H4 (cell line): ENCODE results near the gene TRIM24. TPM values are rescaled to one million over a fixed set of nuclear protein-coding genes. Genes with fewer than 3 reads are reported as not detected.
"Not testable (repeated sequence)": the region's sequence is repeated elsewhere in the genome, so short reads cannot be mapped to it uniquely, and the experiment has no call there.

Source experiments
- DNase-seq: peaks from one replicate; pipeline ENCODE4 v3.0.0-alpha.2; 2015; ENCODE audit warnings: low spot score
- total RNA-seq: library from RNA; depleted of rRNA; stranded (reverse); fragments of >200 nt; shearing (Covaris generic); gene quantifications from 2 replicates; pipeline ENCODE4 v1.2.3, GENCODE V29; 2014

Gene TRIM24
- total RNA-seq, 1 experiment from 2014 or later, result 20.6 TPM

DNA sequence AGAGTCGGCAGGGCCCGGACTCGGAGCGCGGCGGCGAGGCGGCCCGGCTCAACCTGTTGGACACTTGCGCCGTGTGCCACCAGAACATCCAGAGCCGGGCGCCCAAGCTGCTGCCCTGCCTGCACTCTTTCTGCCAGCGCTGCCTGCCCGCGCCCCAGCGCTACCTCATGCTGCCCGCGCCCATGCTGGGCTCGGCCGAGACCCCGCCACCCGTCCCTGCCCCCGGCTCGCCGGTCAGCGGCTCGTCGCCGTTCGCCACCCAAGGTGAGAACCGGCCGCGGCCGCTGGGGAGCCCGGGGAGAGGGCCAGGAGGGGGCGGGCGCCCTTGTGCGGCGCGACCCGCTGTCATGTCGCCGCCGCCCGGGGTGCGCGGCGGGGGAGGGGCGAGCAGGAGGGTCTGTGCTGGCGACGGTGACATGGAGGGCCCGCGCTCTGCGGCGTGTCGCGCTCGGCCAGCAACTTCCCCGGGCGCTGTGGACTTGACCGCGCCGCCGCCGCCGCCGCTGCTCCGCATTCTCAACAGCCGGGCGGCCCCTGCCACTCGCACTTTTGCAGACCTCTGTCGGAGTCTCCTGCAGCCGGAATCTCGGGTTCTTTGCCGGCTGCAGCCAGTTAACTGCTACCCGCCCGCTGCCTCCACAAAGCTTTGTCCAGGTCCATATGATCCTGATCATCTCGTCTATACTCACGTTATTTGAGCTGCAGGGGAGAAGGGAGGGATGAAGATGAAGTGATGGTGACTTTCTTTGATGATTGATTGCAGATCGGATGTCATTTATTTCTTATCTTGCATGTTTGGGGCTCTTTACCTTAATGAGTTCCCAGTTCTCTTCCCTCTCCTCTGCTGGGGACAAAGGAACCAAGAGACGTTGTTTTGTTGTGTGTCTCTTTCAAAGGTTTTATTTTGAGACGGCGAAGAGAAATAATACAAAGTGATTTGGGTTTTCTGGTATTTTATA, 869 bp downstream of the TRIM24 start:
- peak; percentile 21 for DNase-seq

DNA sequence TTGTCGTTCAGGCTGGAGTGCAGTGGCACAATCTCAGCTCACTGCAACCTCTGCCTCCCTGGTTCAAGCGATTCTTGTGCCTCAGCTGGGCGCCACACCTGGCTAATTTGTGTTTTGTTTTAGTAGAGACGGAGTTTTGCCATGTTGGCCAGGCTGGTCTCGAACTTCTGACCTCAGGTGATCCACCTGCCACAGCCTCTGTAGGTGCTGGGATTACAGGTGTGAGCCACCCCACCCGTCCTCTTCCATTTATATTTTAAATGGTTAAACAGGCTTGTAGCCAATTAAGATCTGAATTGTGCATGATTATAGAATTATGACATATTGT, 3.2 kb downstream of the TRIM24 start:
- DNase-seq, result not testable (repeated sequence)

DNA sequence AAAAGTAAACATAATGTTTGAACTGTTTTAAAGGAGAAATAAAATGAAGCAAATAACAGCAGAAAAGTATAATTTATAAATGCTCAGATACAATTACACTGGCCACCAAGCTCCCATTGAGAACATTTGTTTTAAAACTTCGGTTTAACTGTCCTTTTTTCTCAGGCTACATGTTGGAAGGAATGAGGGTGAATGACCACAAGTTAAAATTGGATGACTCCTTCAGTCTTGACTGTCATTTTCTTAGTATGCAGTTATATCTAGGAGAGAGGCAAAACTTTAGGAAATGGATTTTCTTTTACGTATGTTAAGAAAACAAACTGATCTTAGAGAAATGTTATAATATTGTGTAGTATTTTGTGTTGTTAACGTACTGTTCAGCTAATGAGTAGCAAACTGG, 5.0 kb downstream of the TRIM24 start:
- no peak for DNase-seq

DNA sequence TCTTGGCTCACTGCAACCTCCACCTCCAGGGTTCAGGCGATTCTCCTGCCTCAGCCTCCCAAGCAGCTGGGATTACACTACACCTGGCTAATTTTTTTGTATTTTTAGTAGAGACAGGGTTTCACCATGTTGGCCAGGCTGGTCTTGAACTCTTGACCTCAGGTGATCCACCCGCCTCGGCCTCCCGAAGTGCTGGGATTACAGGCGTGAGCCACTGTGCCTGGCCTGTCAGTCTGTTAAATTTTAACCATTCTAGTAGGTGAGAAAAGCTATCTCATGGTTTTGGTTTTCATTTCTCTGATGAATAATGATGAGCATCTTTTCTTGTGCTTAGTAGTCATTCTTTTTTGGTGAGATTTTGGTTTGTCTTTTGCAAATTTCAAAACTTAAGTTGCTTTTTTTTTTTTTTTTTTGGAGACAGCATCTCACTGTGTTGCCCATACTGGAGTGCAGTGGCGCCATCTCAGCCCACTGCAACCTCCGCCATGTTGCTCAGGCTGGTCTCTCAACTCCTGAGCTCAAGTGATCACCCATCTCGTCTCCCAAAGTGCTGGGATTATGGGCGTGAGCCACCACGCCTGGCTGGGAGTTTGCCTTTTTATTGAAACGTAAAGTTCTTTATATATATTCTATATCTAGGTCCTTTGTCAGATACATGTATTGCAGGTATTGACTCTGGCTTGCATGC, 6.2 kb downstream of the TRIM24 start:
- not testable (repeated sequence) for DNase-seq

DNA sequence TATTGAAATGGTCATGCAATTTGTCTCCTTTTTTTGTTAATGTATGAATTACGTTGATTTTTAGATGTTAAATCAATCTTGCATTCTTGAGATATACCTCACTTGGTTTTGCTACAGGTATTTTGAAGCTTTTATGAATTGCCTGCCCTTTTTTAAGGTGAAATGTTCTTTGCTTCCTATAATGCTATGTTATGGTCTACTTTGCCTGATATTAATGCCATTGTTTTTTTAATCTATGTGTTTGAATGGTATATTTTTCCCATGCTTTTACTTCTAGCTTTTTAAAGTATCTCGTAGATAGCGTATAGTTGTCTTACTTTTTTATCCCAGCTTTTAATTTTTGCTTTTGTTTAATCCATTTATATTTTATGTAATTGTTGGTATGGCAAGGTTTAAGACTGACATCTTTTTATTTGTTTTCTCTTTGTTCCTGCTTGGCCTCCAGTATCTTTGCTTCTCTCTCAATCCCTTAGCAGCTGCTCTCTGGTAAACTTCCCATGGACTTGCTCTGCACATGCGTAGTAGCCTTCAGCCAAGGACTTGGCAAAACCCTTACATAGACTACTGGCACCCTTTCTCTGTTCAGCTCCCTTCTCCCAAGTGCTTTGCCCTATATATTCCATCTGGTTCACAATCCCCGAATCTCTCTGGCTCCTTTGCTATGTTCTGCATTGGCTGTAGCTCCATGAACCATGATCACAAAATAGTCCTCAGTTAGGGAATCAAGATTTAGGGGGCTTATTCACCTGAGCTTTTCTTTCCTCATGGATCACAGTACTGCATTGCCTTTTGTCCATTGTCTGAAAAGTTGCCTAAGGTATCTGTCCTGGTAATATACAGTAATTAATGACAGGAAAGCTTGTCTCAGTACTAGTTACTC, 8.4 kb downstream of the TRIM24 start:
- no peak for DNase-seq

DNA sequence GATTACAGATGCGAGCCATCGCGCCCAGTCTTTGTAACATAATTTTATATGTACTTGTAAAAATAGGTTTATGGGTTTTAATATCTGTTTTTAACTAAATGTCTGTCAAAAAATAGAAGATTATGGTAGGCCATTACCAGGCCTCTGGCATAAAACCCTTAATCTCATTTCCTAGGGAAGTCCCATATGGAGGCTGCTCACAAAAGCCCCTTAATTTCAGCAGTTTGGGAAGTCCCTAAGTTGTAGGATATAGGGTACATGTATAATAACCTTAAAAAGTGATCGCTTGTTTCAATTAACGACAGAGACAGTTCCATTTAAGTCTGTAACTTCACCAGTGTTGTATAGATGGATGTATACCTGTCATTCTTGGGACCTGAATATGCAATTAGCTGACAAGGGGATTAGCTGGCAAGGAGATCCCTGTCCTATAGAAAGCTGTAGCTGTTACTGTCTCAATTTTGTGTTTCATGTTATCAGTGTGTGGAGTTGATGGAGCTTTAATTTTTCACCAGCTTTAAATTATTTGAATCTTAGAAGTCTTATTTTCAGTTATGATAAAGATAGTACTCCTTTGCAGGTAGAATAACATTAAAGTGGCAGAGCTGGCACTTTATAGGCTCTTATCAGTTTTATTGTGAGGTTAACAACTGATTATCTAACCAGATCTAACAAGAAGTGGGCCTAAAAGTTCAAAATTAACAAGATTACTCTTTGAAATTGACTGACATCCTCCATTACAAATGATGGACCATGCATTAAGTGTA, 10.5 kb downstream of the TRIM24 start:
- DNase-seq, result no peak

DNA sequence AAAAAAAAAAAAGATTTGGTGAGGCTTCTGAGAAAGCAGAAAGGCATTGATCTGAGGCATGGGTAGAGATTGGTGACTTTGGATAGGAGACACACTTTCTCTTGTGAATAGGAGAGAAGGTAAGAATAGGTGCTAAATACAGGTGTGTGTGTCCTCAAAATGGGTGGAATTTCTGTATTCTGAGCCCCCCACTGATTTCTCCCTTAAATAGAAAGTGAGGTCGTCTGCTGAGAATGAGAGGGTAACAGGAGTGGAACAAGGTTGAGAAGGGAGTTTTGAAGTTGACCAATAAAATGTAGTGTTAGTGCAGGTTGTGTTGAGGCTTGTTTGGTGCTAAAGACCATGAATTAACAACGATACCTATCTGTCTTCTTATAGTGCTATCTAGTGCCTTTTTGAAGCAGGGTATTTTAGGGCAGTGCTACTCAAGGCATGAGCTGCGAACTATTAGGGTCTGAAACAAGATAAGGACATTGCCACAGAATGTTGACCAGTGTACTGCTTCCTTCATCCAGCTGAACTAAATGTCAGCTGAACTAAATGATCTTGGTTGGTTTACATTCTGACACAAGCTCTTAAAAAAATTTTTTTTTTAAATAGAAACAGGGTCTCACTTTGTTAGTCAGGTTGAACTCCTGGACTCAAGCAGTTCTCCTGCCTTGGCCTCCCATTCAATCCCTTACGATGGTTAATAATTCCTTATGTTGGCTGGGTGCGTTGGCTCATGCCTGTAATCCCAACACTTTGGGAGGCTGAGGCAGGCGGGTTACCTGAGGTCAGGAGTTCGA, 12.4 kb downstream of the TRIM24 start:
- no peak for DNase-seq

DNA sequence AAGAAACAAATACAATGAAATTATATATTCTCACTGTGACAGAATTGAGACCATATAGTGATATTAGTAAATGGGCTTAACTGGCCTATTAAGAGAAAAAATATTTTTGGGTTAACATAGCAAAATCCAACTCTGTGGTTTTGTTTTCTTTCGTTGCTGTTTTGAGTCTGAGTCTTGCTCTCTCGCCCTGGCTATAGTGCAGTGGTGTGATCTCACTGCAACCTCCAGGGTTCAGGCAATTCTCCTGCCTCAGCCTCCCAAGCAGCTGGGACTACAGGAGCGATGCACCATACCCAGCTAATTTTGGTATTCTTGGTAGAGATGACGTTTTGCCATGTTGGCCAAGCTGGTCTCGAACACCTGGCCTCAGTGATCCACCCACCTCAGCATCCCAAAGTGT, 15.3 kb downstream of the TRIM24 start:
- no peak for DNase-seq

DNA sequence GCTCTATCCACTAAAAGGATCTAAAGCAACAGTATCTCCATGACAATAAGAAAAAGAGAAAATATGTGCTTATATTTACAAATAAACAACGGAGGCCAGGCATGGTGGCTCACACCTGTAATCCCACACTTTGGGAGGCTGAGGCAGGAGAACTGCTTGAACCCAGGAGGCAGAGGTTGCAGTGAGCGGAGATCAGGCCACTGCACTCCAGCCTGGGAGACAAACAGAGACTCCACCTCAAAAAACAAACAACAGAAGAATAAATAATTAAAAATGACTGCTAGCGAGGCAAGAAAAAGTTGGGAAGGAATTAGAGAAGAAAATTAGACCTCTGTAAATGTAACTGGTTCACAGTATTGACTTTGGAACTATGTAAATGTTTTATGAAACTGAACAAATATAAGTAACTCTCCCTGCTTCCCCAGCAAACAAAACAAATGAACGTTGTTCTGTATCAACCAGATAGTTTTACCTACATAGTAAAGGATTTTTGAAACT, 17.1 kb downstream of the TRIM24 start:
- no peak for DNase-seq

DNA sequence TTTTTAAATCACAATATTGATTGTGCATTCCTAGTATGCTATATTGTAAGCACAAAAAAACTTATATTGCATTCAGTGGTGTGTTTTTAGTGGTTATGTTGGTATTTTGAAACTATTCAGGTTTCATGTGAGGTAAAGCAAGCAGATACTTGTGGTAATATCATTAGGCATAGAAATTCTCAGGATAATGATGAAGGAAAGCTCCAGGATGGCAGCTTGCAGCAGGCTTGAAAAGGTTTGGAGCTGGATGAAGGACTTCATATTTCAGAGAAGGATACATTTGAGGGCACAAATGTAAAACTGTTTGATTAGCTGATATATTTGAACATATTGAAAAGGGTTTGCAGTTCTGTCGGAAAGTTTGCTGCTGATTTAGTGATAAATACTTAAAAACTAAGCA, 17.5 kb downstream of the TRIM24 start:
- no peak for DNase-seq

DNA sequence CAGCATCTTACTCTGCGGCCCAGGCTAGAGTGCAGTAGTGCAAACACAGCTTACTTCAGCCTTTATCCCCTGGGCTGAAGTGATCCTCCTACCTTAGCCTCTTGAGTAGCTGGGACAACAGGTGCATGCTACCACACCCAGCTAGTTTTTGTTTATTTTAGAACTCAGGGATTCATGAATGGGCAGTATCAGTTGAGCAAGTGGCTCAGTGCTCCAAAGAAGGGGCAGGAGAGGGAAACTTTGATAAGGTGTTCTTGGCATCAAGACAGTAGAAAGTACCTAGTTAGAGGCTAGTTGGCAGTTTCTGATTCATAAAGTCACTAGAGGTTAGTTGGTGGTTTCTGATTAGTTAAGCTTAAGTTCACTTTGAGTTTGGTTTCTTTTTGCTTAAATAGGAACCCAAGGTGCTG, 18.4 kb downstream of the TRIM24 start:
- no peak for DNase-seq

DNA sequence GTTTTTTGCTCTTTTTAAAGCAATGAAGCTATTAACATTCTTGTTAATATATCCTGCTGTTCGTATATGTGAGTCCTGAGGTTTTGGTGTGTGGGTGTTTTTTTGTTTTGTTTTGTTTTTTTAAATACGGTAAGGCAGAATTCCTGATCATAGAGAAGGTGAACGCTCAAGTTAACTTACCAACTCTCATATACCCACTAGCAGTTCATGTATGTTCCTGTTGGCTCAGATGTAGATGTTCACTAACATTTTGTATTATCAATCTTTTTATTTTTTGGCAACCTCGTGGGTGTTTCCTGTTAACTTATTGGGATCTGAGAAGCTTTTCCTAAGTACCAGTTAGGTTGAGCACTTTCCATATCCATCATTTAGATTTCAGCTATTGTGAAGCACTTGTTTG, 20.5 kb downstream of the TRIM24 start:
- no peak for DNase-seq

DNA sequence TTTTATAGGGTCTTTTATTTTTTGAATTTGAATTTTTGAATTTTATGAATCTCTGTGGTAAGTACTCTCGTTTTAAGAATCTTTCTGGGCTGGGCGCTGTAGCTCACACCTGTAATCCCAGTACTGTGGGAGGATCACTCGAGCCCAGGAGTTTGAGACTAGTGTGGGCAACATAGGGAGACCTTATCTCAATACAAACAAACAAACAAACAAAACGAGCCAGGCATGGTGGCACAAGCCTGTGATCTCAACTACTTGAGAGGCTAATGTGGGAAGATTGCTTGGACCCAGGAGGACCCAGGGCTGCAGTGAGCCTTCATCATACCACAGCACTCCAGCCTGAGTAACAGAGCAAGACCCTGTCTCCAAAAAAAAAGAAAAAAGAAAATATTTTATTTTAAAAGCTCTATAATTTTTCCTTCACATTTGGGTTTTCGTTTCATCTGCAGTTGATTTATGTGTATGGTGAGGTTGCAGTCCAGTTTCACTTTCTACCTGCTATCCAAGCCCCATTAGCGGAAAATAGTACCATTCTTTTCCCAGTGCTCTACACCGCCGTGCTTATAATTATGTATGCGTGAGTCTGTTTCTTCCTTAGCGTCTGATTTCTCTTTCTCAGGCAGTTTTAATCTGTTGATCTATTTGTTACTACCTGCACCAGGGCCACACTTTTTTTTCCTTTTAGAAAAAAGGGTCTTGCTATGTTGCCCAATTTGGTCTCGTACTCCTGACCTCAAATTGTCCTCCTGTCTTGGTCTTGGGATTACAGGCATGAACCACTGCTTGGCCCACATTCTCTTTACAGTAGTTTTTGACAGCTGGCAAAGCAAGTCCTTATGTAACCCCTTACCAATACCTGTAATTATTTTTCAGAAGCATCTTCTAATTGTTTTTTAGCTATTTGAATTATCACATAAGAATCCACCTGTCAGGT, 21.7 kb downstream of the TRIM24 start:
- no peak for DNase-seq

DNA sequence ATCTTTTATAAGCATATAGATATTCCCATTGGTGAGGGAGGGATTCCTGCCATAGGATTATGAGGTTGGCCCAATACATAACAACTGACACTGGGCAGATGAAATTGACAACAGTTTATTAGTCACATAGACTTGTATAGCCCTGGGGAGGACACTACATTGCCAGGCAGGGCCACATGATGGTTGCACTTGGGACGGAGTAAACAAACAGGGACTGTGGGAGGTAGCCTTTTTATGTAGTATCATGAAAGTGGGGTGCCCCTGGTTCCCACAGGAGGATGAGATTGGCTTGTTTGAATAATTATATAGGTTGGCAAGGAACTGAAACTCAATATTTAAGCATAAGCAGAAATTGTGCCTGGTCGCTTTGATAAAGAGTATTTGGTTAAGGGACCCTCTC, 23.5 kb downstream of the TRIM24 start:
- no peak for DNase-seq

DNA sequence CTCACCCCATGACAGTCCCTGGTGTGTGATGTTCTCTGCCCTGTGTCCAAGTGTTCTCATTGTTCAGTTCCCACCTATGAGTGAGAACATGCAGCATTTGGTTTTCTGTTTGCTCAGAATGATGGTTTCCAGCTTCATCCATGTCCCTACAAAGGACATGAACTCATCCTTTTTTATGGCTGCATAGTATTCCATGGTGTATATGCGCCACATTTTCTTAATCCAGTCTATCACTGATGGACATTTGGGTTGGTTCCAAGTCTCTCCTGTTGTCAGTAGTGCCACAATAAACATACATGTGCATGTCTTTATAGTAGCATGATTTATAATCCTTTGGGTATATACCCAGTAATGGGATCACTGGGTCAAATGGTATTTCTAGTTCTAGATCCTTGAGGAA, 25.4 kb downstream of the TRIM24 start:
- DNase-seq, result not testable (repeated sequence)

DNA sequence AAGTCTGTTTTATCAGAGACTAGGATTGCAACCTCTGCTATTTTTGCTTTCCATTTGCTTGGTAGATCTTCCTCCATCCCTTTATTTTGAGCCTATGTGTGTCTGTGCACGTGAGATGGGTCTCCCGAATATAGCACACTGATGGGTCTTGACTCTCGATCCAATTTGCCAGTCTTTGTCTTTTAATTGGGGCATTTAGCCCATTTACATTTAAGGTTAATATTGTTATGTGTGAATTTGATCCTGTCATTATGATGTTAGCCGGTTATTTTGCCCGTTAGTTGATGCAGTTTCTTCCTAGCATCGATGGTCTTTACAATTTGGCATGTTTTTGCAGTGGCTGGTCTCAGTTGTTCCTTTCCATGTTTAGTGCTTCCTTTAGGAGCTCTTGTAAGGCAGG, 29.1 kb downstream of the TRIM24 start:
- not testable (repeated sequence) for DNase-seq

DNA sequence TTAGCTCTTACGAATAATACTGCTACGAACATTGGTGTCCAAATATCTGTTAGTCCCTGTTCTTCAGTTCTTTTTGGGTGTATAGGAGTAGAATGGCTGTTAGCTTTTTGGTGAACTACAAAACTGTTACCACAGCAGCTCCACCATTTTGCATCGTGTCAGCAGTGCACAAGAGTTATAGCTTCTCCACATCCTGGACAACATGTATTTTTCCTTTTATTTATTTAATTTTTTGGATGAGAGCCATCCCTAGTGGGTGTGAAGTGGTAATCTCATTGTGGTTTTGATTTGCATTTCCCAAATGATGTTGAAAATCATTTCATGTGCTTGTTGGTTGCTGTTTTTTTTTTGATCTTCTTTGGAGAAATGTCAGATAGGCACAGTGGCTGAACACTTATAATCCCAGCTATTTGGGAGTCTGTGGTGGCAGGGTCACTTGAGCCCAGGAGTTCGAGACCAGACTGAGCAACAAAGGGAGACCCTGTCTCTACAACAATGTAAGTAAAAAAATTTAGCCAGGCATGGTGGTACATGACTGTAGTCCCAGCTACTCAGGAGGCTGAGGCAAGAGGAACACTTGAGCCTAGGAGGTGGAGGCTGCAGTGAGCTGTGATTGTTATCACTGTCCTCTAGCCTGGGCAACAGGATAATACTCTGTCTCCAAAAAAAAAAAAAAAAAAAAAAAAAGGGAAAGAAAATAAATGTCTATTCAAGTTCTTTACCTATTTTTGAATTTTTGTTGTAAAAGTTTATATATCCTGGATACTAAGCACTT, 31.7 kb downstream of the TRIM24 start:
- DNase-seq, result no peak

DNA sequence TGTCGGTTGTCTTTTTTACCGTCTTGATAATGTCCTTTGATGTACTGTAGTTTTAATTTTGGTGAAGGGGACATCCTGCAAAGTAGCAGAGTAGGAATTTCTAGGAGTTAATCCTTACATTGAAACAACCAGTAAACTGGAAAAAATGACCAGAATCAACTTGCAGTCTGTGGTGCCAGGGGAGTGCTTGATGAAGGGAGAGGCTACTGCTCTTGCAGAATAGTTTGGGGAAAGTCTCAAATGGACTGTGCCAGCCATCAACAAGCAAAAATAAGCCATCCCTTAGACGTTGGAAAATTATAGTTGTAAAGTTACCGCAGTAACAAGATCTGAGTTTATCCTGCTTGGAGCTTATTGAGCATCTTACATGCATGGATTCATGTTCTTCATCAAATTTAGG, 32.4 kb downstream of the TRIM24 start:
- no peak for DNase-seq

DNA sequence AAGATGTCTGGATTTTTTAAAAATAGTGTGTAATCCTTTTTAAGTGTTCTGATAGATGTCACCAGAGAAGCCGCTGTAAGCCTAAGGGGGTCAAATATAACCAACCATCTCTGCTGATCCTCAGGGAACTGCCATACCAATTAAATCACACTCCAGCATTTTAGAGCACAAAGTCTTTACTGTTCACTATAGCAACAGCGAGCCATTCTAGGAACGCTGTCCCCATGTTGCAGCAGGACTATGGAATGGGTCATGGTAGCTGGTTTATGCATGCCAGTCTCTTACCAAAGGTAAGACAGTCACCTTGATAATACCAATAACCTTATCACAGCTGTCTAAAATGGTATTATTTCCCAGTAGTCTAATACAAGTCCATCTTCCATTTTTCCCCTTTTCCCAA, 33.5 kb downstream of the TRIM24 start:
- no peak for DNase-seq
